ENCODE results near the gene RNF151. TPM values are rescaled to one million over a fixed set of nuclear protein-coding genes. Genes with fewer than 3 reads are reported as not detected.

Gene RNF151
- total and polyA plus RNA-seq, 2 of the 13 experiments (the other 11 are each of a cell fraction or from before 2014, with no cell fraction given) = not detected

DNA sequence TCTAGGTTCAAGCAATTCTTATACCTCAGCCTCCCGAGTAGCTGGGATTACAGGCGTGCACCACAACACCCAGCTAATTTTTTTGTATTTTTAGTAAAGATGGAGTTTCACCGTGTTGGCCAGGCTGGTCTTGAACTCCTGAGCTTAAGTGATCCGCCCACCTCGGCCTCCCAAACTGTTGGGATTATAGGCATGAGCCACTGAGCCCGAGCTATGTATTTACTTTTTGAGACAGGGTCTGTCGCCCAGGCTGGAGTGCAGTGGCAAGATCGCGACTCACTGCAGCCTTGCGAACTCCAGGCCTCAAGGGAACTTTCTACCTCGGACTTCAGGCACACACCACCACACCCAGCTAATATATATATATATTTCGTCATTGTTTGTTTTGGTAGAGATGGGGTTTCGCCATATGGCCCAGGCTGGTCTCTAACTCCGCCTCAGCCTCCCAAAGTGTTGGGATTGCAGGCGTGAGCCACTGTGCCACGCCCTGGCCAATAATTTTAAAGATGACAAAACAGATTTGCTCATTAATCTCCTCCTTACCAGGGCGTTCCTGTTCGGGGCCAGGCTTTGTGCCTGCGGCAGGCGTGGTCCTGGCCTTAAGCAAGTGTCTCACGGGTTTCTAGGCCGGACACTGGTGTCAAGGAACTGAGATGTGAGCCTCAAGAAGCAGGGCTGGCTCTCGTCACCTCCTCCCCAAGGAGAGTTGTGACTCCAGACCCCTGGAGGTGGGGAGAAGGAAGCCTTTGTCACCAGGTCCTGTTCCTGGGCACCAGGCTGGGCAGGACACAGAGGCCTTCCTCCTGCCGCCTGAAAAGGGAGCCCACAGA is 48.7 kb downstream of the RNF151 start (continued):
- TF ChIP-seq MYC (CRISPR knock-in tag; IDR thresholded peaks at IDR 0.05; ENCODE audit: borderline replicate concordance) (peak; percentile 29; the same call in 1 of the 2 replicates), GTF2F1 (IDR thresholded peaks at IDR 0.05; ENCODE audit: low read length) (no peak), HNRNPUL1 (IDR thresholded peaks at IDR 0.05; ENCODE audit: low read depth, low read length) (no peak), HOXA9 (CRISPR knock-in tag; IDR thresholded peaks at IDR 0.05; ENCODE audit: borderline replicate concordance) (no peak), ATAD3A (CRISPR knock-in tag; IDR thresholded peaks at IDR 0.05) (no peak), ZNF678 (CRISPR knock-in tag; IDR thresholded peaks at IDR 0.05) (no peak), ARNTL (CRISPR knock-in tag; IDR thresholded peaks at IDR 0.05) (no peak), NFKB2 (CRISPR knock-in tag; IDR thresholded peaks at IDR 0.05; ENCODE audit: borderline replicate concordance) (no peak), IKZF4 (CRISPR knock-in tag; IDR thresholded peaks at IDR 0.05; ENCODE audit: borderline replicate concordance, low read depth, not compliant biosample characterization) (no peak), ZKSCAN5 (CRISPR knock-in tag; IDR thresholded peaks at IDR 0.05) (no peak), PTBP1 (IDR thresholded peaks at IDR 0.05; ENCODE audit: low read depth, low read length, poor library complexity, severe bottlenecking) (no peak), ZFX (CRISPR knock-in tag; IDR thresholded peaks at IDR 0.05; ENCODE audit: low read depth) (peak; percentile 30), ZNF230 (CRISPR knock-in tag; IDR thresholded peaks at IDR 0.05) (no peak), TEAD3 (CRISPR knock-in tag; optimal IDR thresholded peaks at IDR 0.05; ENCODE audit: borderline replicate concordance) (no peak), POLR2A (IDR thresholded peaks at IDR 0.05; ENCODE audit: insufficient read depth in 1 of 2, low read depth in 2 of 2, low read length in 2 of 2) (no peak), RFXANK (CRISPR knock-in tag; IDR thresholded peaks at IDR 0.05) (no peak), ZNF569 (CRISPR knock-in tag; IDR thresholded peaks at IDR 0.05; ENCODE audit: borderline replicate concordance) (no peak), AGO1 (IDR thresholded peaks at IDR 0.05; ENCODE audit: low read depth, low read length, poor library complexity, severe bottlenecking) (no peak), NFATC3 (CRISPR knock-in tag; IDR thresholded peaks at IDR 0.05) (no peak)
- TF ChIP-seq, protein P1, sequence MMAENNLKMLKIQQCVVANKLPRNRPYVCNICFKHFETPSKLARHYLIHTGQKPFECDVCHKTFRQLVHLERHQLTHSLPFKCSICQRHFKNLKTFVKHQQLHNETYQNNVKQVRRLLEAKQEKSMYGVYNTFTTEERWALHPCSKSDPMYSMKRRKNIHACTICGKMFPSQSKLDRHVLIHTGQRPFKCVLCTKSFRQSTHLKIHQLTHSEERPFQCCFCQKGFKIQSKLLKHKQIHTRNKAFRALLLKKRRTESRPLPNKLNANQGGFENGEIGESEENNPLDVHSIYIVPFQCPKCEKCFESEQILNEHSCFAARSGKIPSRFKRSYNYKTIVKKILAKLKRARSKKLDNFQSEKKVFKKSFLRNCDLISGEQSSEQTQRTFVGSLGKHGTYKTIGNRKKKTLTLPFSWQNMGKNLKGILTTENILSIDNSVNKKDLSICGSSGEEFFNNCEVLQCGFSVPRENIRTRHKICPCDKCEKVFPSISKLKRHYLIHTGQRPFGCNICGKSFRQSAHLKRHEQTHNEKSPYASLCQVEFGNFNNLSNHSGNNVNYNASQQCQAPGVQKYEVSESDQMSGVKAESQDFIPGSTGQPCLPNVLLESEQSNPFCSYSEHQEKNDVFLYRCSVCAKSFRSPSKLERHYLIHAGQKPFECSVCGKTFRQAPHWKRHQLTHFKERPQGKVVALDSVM (CRISPR knock-in tag; IDR thresholded peaks at IDR 0.05) = no peak
- TF ChIP-seq, protein P2, sequence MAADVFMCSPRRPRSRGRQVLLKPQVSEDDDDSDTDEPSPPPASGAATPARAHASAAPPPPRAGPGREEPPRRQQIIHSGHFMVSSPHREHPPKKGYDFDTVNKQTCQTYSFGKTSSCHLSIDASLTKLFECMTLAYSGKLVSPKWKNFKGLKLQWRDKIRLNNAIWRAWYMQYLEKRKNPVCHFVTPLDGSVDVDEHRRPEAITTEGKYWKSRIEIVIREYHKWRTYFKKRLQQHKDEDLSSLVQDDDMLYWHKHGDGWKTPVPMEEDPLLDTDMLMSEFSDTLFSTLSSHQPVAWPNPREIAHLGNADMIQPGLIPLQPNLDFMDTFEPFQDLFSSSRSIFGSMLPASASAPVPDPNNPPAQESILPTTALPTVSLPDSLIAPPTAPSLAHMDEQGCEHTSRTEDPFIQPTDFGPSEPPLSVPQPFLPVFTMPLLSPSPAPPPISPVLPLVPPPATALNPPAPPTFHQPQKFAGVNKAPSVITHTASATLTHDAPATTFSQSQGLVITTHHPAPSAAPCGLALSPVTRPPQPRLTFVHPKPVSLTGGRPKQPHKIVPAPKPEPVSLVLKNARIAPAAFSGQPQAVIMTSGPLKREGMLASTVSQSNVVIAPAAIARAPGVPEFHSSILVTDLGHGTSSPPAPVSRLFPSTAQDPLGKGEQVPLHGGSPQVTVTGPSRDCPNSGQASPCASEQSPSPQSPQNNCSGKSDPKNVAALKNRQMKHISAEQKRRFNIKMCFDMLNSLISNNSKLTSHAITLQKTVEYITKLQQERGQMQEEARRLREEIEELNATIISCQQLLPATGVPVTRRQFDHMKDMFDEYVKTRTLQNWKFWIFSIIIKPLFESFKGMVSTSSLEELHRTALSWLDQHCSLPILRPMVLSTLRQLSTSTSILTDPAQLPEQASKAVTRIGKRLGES (CRISPR knock-in tag; IDR thresholded peaks at IDR 0.05; ENCODE audit: borderline replicate concordance) = no peak
- TF ChIP-seq, protein P3, sequence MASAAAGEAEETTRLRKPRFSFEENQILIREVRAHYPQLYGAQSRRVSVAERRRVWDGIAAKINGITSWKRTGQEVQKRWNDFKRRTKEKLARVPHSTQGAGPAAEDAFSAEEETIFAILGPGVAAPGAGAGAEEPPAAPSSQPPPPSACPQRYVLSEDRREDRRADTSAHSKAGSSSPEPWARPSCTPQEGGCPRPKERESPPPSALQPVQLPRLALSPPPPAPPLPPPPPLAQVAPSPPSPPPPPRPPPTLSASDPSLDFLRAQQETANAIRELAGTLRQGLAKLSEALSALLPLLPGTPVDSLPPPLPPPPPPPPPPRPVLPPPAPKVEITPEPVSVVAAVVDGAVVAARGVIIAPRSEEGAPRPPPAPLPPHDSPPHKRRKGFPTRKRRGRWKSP (CRISPR knock-in tag; IDR thresholded peaks at IDR 0.05) = no peak
- TF ChIP-seq, protein P4, sequence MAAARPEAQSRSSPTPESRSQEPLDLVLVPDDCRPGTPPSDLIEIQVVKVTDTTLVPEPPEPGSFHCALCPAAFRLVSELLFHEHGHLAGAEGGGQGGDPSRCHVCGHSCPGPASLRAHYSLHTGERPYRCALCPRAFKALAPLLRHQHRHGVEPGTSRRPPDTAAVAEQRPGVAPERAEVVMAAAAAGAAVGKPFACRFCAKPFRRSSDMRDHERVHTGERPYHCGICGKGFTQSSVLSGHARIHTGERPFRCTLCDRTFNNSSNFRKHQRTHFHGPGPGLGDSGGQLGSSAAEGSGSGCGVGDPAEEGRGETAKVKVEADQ (CRISPR knock-in tag; IDR thresholded peaks at IDR 0.05; ENCODE audit: borderline replicate concordance) = no peak

All from HepG2 (cell line).